Endothelial cell of hepatic sinusoid (primary cell): ENCODE results near the gene USP3.

Source experiments
- in situ Hi-C: cut with HindIII; loops from 2 replicates; pipeline ENCODE4 v1.10.0; 2017; ENCODE audit warnings: low sequenced_read_pairs

Gene USP3

DNA sequence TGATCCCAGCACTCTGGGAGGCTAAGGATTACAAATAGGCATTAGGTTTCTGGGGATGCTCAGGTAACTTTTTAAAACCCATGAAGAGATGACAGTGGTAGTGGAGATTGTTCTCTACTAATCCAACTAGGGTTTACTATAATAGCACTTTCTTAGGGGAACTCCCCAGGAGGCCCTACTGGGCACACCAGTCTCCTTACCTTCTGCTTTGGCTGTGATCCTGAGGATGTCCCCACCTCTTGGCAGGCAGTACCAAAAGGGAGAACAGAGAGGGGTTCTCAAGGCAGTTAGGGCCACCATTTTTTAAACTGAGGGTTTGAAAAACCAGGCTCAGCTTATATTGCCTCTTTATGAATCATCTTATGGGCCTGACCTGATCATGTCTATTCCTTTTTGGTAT lies 77.8 kb downstream of the USP3 start:
- in situ Hi-C loops = no loop called here

DNA sequence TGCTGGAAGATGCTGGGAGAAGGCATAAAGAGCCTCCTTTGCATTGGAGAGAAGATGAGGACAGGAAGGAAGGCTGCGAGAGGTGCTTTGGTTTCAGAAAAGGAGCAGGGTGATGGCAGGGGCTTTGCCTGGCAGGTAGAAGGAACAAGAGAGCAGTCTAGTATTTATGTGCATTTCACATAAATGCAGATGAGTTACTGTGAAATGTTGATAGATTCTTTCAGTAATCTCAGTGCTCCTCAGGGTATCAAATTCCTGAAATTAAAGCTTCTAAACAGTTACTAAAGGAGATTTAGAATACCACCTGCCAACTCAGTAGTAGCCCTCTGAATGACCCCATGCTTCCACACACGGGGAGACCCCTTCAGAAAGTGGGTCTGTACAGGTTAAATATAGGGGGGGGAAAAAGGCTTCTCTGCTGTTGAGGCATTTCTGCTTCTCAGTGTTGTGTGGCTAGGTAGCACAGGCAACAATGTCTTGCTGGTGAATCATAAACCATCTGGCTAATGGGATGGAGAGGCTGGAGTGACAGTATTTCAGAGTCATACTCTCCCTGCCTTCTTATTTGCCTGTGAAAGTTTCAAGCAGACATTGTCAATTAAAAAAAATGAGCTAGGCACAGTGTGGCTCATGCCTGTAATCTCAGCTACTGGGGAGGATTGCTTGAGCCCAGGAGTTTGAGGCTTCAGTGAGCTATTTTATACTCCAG lies 78.5 kb downstream of the USP3 start:
- in situ Hi-C loops = no loop called here

DNA sequence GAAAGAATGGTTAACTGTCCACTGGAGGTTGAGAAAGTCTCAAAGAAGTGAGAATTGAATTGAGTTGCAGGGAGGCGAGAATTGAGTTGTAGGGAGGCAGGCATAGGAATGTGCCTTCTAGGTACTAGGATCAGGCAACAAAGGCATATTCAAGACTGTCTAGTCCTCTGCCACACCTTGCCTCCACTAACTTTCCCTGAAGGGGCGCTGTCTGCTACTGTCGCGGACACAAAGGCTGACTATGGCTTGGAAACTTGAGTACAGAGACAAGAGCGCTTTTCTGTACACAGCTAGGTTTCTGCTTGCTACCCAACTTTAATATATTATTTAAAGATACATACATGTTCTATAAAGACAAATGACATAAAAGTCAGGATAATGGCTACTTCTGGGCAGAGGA lies 82.4 kb downstream of the USP3 start:
- in situ Hi-C loops = no loop called here

DNA sequence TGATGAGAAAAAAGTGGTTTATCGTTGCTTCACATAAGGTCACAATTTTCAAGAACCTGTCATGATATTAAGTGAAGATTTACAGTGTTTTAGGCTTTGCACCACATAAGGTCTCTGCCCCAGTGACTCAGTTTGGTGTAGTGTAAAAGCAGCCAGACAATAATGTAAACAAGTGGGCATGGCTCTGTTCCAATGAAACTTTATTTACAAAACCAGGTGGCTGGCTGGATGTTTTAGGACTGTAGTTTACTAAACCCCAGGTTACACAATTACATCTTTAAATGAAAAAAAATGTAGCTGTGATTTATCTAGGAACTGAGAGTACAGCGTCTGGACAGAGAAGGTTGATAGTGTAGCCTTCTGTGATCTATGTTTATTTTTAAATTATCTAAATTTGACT lies 83.1 kb downstream of the USP3 start:
- in situ Hi-C loops = no loop called here

DNA sequence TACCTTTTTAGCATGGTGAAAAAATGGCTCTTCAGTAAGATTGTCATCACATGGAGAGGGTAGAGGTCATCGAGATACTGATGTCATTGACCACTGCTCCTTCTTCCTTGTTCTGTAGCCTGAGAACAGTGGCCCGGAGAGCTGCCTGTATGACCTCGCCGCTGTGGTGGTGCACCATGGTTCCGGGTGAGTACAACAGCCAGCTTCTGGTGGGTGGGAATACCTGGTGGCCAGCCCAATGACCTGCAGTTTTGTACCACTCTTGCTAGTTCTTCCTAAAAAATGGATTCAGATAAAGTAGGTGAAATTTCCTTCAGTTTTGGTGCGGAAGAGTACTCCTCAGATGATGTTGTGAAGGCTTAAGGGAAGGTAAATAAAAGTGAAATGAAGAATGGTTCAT lies 84.4 kb downstream of the USP3 start:
- in situ Hi-C loops = no loop called here

DNA sequence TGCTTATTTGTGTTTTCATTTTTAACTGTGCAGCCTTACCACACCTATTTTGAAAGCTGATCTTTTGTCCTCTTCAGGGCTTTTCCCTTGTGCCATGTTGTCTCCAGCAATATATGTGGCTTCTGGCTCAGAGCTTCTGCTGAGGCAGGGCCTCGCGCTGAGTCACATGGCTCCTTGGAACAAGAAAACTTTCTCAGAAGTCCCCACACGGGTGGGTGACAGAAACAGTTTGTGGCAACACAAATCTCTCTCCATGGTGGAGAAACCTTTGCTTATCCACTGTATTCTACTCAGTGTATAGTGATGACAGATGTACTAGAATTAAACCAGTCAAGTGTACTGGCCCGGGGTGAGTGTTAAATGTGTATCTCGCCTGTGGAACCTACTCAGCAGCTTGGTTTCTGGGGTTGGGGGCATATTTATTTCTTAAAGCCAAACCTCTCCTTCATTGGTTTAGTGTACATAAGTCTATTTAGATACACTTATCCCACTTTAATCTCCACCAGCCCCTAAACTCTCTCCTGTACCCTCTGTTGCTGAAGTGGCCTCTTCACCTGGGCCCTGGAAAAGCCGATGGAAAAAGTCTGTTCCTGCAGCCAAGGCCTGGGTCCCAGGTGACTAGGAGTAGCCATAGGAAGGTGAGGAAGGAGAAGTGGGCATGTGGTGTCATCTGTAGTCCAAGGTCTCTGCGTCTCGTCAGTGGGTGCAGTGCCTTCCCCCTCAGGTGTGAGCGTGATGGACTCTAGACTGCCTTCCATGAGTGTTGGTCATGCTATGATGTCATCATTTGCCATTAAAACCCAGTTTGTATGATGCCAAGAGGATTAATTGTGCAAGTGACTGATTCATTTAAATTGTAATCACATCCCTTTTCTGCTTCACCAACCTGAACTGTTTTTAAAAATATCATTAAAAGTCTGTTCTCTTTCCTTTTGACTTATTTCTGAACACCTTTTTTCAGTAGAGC lies 89.6 kb downstream of the USP3 start:
- in situ Hi-C loops = no loop called here

DNA sequence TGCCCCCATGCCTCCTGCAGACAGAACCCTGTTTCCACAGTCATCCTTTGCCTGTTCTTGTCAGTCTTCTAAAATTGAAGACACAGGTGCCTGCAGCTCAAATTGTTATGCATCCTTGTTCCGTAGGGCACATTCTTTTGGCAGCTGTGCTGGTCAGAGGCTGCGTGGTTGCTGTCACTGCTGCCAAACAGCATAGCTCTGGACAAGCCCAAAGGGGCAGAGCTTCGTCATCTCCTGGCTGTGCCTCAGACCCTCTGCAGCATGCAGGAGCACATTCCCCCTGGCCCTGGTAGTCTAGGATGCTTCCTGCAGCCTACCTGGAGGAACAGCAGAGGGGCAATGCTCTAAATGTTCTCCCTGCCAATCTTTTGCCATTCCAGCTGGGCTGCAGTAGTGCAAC lies 90.7 kb downstream of the USP3 start:
- in situ Hi-C loops = no loop called here

DNA sequence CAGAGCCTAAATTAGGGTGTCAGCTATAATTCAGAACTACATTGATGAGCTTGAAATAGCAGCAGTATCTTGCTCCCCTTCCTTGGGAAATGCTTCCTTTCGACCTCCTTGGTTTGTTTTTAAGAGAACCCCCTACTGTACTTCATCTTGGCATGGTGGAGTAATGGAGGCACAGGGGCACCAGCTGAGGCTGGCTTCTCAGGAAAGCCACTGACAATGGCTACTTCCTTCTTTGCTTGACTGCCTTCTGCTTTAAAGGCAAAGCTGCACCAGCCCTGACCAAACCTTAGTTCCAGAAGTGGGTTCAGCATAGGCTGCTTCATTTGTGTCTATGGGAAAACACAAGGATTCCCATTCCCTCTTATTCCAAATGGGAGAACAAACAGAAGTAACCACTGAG lies 91.3 kb downstream of the USP3 start:
- in situ Hi-C loops = no loop called here

DNA sequence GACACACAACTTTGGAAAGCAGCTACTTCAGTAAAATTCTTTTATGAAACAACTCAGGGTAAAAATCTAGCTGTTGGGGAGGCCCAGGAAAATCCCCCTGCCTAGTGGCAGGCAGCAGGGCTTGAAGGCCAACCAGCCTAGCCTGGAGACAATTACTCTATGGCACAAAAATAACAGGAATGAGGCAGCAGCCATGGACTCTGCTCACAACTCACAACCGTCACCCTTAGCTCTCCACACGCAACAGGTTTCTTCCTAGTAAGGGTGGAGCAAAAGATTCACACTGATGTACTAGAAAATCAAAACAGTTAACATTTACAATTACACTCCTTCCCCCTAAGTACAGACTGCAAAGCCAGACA lies 92.3 kb downstream of the USP3 start:
- in situ Hi-C loops = no loop called here

DNA sequence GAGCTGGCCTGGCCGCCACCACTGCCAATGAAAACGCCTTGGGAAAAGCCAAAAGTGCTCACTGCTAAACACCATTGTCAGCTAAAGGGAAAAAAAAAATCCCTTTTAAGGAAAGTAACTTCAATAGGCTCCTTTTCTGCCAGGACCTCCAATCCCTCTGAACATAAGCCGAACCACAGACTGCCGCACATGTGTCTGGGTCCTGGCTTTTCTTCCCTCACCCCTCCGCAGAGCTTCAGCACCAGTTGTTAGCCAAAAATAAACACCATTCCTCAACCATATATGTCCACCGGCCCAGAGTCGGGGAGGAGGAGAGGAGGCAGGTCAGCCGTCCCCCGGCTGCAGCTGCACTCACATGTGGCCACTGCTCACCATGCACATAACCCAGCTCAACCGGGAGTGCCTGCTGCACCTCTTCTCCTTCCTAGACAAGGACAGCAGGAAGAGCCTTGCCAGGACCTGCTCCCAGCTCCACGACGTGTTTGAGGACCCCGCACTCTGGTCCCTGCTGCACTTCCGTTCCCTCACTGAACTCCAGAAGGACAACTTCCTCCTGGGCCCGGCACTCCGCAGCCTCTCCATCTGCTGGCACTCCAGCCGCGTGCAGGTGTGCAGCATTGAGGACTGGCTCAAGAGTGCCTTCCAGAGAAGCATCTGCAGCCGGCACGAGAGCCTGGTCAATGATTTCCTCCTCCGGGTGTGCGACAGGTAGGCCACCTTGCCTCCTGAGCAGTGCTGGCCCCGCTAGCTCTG lies 92.8 kb downstream of the USP3 start, which contains the start of gene FBXL22:
TSS of gene FBXL22 (plus strand) at position 350 of the 753 bp plus-strand sequence. CDS start at position 356, 6 bp downstream.
- in situ Hi-C loops = no loop called here

DNA sequence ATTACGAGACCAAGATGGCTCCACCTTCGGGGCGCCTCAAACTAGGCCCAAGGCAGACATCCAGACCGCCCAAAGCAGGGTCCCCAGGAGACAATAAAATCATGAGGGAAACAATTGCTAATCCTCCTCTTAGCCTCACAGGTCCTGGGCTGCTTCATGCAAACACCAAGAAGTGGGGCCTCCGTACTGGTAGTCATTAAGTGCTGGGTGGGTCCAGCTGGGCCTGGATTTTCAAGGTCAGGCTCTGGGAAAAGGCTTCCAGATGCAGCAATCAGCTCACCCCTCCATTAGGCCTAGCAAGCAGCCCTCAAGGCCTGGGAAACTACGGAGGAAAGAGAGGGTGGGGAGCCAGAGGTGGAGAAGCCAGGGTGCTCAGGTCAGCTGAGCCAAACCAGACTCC lies 93.4 kb downstream of the USP3 start:
- in situ Hi-C loops = no loop called here

DNA sequence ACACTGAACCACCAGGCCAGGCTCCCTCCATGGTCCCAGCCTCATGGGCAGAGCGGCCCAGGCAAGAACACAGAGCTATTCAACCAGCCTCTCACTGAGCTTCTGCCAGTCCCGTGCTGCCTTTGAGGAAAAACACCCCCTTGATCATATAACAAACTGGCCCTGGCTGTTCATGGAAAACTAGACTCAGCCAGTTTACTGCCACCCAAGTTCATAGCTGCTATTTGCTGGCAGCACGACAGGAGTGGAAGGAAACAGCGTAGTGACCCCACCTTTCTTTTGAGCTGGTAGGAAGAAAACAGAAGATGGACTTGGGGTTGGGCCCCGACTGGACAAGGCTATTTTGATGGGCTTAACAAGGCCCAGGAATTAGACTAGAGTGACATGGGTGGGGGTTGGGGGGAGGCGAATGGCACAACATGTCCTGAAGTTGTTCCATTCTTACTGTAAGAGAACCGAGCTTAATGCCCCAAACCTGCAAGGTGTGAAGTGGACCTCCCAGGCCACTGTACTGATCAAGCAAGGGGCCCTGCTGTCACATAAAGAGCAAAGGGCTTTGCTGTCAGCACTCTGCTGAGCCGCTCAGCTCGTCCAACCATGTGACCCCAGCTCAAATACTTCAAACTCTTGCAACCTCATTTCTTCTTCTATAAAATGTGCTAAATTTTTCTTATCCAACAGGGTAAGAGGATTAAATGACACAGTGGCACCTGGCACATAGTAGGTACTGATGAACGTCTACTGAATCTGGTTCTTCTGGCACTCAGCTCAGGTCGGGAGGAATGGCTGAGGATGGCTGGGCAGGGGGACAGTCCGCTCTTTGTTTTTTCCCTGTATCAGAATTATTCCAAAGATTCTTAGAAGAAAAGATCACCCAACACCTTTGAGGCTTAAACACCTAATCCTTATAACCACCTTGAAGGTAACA lies 94.3 kb downstream of the USP3 start:
- in situ Hi-C loops = no loop called here

DNA sequence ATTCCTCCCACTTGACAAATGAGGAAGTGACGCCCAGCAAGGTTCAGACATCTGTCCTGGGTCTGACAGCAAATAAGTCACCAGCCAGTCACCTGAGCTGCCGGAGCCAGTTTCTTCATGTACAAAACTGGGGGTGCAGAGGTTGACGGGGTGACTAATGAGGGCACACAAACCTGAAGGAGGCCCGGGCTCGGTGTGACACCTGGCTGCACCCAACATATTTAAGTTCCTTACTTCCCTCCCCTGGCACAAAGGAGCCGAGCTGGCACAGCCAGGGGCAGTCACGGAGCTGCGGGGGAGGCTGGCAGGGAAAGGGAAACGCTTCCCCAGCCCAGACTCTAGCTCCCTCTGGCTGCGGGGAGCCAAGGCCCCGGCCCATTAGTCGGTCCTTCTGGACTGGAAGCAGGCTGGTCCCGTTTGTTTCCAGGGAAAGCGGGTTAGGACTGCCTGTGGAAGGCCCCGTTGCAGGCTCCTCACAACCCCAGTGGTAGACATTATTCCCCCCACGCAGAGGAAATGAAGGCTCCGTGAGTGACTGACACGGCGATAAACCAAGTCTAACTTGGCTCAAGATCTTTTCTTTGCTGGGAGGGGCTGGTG lies 95.1 kb downstream of the USP3 start:
- in situ Hi-C loops = no loop called here

DNA sequence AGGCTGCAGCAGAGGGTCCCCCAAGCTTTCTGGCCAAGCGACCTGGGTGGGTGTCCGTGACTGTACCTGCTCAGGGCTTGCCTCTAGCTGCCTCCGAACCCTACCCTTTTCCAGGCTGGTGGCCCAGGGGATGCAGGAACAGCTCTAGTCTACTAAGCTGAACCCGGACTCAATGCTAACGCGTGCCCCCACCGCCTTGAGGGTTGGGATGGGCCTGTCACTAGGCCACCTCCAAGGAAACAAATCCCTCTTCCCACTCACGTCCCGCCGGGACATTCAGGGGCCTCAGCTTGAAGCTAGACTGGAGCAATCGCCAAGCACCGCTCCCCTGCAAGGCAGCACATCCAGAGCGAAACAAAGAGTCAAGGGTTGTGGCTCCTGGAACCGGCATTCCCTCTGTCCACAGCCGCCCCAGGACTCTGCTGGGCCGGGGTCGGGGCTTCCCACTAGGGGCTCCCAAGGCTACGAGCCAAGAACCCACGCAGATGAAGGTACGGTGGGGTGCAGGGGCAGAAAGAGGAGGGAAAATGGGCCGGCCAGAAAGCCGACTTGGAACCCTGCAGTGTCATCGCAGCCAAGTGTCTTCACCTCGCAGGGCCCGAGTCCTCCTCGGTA lies 95.7 kb downstream of the USP3 start:
- in situ Hi-C loops = no loop called here

DNA sequence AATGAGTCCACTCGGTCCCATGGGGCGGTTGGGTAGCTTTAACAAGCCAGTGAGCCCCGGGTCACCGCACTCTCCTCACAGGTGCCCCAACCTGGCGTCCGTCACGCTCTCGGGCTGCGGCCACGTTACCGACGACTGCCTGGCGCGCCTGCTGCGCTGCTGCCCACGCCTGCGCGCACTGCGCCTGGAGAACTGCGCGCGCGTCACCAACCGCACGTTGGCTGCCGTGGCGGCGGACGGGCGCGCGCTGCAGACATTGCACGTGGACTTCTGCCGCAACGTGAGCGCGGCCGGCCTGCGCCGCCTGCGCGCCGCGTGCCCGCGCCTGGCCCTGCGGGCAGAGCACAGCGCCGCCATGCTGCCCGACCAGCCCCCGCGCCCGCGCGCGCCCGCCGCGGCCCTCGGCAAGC lies 96.2 kb downstream of the USP3 start:
- in situ Hi-C loops = no loop called here

DNA sequence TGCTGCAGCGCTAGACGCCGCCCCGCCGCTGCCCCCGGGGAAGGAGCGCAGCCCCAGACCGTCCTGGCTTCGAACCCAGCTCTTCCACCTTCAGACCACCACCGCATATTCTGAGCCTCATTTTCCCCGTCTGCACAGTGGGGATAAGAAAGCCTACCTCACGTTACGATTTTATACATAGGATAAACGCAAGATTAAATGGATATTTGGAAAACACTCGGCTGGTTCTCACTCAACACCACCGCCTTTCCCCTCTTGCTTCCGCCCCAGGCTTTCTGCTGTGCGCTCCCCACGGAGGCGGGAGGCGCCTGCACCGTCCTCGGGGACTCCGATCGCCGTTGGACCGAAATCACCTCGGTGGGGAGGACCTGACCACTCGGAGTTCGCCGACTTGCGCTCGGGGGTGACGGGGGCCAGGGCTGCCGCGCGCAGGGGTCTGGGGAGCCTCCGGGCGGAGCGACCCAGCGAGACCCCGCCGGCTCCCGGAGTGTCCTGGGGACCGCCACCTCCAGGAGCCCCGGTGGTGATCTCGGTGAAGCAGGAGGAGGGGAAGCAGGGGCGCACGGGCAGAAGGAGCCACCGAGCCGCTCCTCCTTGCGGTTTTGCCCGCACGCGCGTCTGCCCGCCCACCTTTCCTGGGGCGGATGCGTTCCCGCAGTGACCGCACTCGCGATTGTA lies 96.8 kb downstream of the USP3 start:
- in situ Hi-C loops = no loop called here

DNA sequence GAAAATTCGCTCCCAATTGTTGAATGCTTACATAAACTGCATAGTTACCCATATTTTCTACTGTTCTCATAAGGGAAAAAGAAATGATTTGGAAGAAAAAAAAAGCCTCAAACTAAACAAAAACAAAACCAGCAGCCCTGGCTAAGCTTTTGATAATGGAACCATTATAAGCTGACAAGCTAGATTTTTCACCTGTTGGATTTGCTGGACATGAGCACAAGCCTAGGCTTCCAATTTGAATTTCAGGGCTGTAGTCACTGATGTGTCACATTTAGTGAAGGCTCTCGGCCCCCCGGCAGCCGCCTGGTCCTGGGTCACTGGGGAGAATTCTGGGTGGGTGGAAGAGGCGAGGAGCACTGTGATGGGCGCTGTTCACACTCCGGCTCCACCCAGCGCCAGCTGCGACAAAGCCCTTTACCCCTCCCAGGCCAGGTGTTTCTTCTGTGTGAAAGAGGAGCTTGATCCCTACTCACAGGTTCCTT lies 97.4 kb downstream of the USP3 start:
- in situ Hi-C loops = no loop called here

DNA sequence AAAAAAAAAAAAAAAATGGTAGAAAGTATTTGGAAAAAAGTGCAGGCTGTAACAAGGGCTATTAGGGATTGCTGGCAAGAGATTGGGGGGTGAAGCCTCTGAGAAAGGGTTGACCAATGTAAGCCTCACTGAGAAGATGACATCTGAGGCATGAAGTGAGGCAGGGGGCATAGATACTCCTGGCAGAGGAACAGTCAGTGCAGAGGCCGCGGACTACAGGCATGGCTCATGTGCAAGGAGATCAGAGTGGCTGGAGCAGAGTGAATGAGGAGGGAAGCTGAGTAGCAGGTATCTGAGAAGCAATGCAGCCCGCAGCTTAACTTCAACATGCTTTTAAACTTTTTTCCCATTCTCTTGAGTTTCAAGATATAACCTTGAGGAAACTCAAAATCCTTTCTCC lies 98.2 kb downstream of the USP3 start:
- in situ Hi-C loops = no loop called here

DNA sequence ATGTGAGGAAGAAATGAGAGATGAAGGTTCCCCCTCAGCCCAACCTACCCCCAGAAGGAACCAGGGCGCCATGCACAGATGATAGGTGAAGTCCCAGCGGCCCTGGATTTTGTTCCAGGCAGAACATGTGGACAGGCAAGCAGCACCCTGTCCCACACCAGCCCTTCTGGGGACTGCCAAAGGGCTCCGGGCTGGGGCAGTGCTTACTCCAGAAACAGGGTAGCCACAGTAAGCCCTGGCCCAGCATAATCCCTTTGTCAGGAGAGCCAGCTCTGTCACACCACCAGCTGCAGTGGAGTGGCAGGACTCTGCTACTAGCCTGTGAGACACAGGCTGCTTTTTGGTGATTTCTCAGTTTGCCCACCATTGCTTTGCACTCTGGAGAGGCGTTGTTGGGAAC lies 99.1 kb downstream of the USP3 start:
- in situ Hi-C loops = no loop called here
